Measurements from ENCODE around the gene SNTG2. TPM values are rescaled to one million over a fixed set of nuclear protein-coding genes. Genes with fewer than 3 reads are reported as not detected.

Gene SNTG2
- total RNA-seq, 5 donors from 2014 or later (not counting 1 experiment from before 2014, with no cell fraction given): 0.86 to 4.8 (median 2.7) TPM

GRCh38 chr2:1415501-1415900, 464.9 kb downstream of the SNTG2 start:
- DNase-seq (no peak), ATAC-seq (replicated peaks in 1 of 4) (no peak)
- Mint-ChIP-seq H3K36me3 (no peaks in the 10 kb centered on the region), H3K27ac (no peak overlapping the region), H3K4me1 (peaks cover 0 to 11% (median 0%) of the 10 kb centered on the region in 3 donors), H3K4me3 (no peak overlapping the region), H3K27me3 (no peaks in the 10 kb centered on the region), H3K9me3 (no peaks in the 10 kb centered on the region)
- Histone ChIP-seq H3K36me3 (ENCODE audit: control insufficient read depth in 2 of 2, extremely low read depth in 1 of 2, insufficient read depth in 1 of 2, low read length in 1 of 2) (no peaks in the 10 kb centered on the region), H3K9me3 (no peaks in the 10 kb centered on the region), H3K27ac (ENCODE audit: low read length) (no peak overlapping the region), H3K4me3 (ENCODE audit: control insufficient read depth in 1 of 2, extremely low read depth in 1 of 2, low read length in 1 of 2) (no peak overlapping the region), H3K27me3 (replicated peaks in 1 of 2; ENCODE audit: control insufficient read depth in 2 of 2, extremely low read depth in 1 of 2, insufficient read depth in 2 of 2, low read length in 1 of 2) (no peaks in the 10 kb centered on the region), H3K4me1 (ENCODE audit: control insufficient read depth in 1 of 2, extremely low read depth in 1 of 2, insufficient read depth in 2 of 2, low read length in 2 of 2) (no peaks in the 10 kb centered on the region)
- 84% methylated on average over 6 of the region's 6 CpGs for WGBS (ENCODE audit: insufficient coverage)
- POLR2A ChIA-PET: no interaction called here
- CTCF ChIA-PET: no interaction called here

Data from T-cell (primary cell).